ENCODE data around the gene TRMT2A.

Gene TRMT2A

DNA sequence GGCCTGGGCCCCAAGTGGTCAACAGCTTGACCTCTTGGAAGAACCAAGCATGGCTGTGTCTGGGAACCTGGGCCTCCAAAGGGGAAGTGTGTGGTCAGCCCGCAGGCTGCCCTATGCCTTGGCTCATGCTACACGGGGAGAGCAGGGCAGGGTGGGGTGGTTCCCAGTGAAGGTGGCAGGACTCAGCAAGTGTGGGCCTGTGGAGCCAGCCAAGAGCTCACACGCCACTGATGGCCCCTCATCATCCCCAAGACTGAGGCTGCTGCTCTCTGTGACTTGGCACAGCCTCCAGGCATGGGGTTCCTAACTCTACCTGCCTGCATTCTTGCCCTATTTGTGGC lies 52.9 kb downstream of the TRMT2A start:
- TF ChIP-seq, protein P1, sequence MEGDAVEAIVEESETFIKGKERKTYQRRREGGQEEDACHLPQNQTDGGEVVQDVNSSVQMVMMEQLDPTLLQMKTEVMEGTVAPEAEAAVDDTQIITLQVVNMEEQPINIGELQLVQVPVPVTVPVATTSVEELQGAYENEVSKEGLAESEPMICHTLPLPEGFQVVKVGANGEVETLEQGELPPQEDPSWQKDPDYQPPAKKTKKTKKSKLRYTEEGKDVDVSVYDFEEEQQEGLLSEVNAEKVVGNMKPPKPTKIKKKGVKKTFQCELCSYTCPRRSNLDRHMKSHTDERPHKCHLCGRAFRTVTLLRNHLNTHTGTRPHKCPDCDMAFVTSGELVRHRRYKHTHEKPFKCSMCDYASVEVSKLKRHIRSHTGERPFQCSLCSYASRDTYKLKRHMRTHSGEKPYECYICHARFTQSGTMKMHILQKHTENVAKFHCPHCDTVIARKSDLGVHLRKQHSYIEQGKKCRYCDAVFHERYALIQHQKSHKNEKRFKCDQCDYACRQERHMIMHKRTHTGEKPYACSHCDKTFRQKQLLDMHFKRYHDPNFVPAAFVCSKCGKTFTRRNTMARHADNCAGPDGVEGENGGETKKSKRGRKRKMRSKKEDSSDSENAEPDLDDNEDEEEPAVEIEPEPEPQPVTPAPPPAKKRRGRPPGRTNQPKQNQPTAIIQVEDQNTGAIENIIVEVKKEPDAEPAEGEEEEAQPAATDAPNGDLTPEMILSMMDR (IDR thresholded peaks at IDR 0.05; ENCODE audit: control insufficient read depth, extremely low read depth, insufficient read depth) = no peak
- DNase-seq (ENCODE audit: low read depth) = no peak
- H3K4me3 ChIP-seq (ENCODE audit: low read depth, low read length) = no peak overlapping the region

DNA sequence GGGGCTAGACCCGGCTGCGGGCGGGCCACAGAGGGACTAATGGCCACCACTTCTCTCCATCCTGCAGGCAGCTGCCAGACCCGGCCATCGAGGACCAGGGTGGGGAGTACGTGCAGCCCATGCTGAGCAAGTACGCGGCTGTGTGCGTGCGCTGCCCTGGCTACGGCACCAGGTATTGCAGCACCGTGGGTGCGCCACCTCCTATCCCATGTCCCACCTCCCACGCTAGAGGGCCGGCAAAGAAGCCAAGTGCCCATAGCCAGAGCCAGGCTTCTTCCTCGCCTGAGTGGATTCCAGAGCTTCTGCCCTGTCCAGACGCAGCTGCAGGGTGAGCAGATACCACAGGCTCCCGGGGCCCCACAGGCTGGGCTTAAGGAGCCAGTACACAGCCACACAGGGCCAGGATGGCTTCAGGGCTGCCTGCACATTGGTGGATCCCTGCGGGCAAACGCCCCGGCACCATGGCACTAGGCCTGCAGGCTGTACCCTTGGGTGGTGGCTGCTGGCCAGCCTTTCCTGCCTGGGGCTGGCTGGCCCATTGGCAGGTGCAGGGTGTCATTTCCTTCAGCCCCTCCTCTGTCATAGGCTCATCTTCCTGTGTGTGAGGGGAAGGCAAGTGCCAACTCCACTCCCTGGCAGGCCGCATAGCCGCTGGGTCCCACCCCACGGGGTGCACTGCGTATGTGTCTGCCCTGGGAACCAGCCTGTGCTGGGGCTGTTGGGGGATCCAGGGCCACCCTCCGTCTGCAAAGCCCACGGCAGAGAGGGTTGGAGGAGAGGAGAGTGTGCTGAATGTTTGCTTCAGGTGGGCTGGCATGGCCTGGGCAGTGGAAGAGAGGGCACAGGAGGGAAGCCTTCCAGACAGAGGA lies 53.5 kb downstream of the TRMT2A start:
- DNase-seq (ENCODE audit: low read depth) = no peak
- no peak overlapping the region for H3K4me3 ChIP-seq (ENCODE audit: low read depth, low read length)
- TF ChIP-seq, protein P1 (IDR thresholded peaks at IDR 0.05; ENCODE audit: control insufficient read depth, extremely low read depth, insufficient read depth) = no peak

DNA sequence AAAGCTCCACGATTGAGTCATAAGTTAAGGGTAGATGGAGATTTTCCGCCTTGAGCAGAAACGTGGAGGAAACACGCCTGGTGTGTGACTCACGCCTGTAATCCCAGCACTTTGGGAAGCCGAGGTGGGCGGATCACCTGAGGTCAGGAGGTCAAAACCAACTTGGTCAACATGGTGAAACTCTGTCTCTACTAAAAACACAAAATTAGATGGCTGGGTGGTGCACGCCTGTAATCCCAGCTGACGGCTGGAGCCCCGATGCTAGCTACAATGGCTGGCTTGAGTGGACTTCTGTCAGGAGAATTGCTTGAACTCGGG lies 54.3 kb downstream of the TRMT2A start:
- no peak for DNase-seq (ENCODE audit: low read depth)
- H3K4me3 ChIP-seq (ENCODE audit: low read depth, low read length) = no peak overlapping the region
- TF ChIP-seq, protein P1 (IDR thresholded peaks at IDR 0.05; ENCODE audit: control insufficient read depth, extremely low read depth, insufficient read depth) = no peak

DNA sequence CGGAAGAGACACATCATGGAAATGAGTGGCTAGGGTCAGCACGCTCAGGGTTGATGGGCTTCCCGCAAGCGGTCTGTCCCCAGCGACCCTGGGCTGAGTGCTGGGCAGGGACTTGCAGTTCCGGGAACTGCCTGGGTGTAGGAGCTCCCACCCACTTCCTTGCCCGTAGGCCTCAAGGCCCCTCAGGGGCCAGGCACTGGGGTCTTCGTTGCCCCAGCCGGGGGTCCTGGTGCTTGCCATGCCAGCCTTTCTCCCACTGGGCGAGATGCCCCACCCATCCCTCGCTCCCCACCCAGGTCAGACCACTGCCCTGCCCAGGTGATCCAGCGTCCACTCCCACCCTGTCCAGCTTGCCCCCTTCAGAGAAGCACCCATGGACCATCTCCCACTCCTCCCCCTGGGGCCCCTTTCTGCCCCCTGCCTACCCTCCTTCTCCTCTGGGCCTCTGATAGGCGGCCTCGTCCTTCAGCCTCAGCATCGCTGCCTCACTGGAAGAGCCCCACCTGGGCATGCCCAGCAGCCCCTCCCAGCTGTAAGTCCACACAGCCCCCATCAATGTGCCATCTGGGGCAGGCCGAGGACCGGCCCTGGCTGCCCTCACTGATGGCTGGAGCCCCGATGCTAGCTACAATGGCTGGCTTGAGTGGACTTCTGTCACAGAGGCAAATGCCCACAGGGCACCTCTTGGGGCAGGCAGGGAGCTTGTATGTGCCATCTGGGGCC lies 54.8 kb downstream of the TRMT2A start:
- TF ChIP-seq, protein P1 (IDR thresholded peaks at IDR 0.05; ENCODE audit: control insufficient read depth, extremely low read depth, insufficient read depth) = no peak
- DNase-seq (ENCODE audit: low read depth) = no peak
- H3K4me3 ChIP-seq (ENCODE audit: low read depth, low read length) = no peak overlapping the region

Measured in LNCaP clone FGC (cell line).